Hematopoietic multipotent progenitor cell (in vitro differentiated cells): ENCODE measurements around the gene CCSER1. TPM values are rescaled to one million over a fixed set of nuclear protein-coding genes. Genes with fewer than 3 reads are reported as not detected.
A peak's percentile ranks its signal among the peaks of the same experiment; 100 is the strongest.
"Not testable (repeated sequence)": the region's sequence is repeated elsewhere in the genome, so short reads cannot be mapped to it uniquely, and the experiment has no call there.

Source experiments
- DNase-seq, 3 donors: peaks; one replicate each; pipeline ENCODE4 v3.0.0-alpha.2; 2011 to 2015; ENCODE audit warnings: low read depth in 2 of 3, low spot score in 2 of 3
- total RNA-seq: library from RNA; depleted of rRNA; stranded (reverse); fragments of >200 nt; gene quantifications from one replicate; pipeline ENCODE4 v1.2.3, GENCODE V29; 2012

The CCSER1 gene
- total RNA-seq, 1 donor: 15.3 TPM

GRCh38 chr4:90798948-90799347, 671.8 kb downstream of the CCSER1 start:
- no peak for DNase-seq

GRCh38 chr4:90799895-90800294, 672.7 kb downstream of the CCSER1 start:
- no peak for DNase-seq

GRCh38 chr4:90815569-90815968, 688.4 kb downstream of the CCSER1 start:
- no peak for DNase-seq

- no peak for DNase-seq
These were observed 689.6 kb downstream of the CCSER1 start for GRCh38 chr4:90816754-90817153.

GRCh38 chr4:90824266-90825150, 697.3 kb downstream of the CCSER1 start:
- DNase-seq: no peak

GRCh38 chr4:90825849-90826248, 698.7 kb downstream of the CCSER1 start:
- no peak for DNase-seq

GRCh38 chr4:90833706-90834105, 706.5 kb downstream of the CCSER1 start:
- no peak for DNase-seq

GRCh38 chr4:90837241-90837640, 710.0 kb downstream of the CCSER1 start:
- no peak for DNase-seq

GRCh38 chr4:90838859-90839258, 711.7 kb downstream of the CCSER1 start:
- not testable (repeated sequence) for DNase-seq

GRCh38 chr4:90840291-90840690, 713.1 kb downstream of the CCSER1 start:
- no peak for DNase-seq

GRCh38 chr4:90840828-90841227, 713.6 kb downstream of the CCSER1 start:
- no peak for DNase-seq

GRCh38 chr4:90841676-90842075, 714.5 kb downstream of the CCSER1 start:
- peak in 1 of 3 donors; percentile 0 for DNase-seq

GRCh38 chr4:90842960-90843359, 715.8 kb downstream of the CCSER1 start:
- no peak for DNase-seq

GRCh38 chr4:90844241-90844640, 717.0 kb downstream of the CCSER1 start:
- no peak for DNase-seq

- DNase-seq: peak in 1 of 3 donors; percentile 35
These were observed 718.6 kb downstream of the CCSER1 start for GRCh38 chr4:90845777-90846176.

GRCh38 chr4:90852237-90852636, 725.0 kb downstream of the CCSER1 start:
- DNase-seq: no peak

- DNase-seq: no peak
These were observed 727.9 kb downstream of the CCSER1 start for GRCh38 chr4:90855111-90855510.

- no peak for DNase-seq
These were observed 730.1 kb downstream of the CCSER1 start for GRCh38 chr4:90857081-90857820.

GRCh38 chr4:90875791-90876190, 748.6 kb downstream of the CCSER1 start:
- DNase-seq: no peak

- no peak for DNase-seq
These were observed 749.1 kb downstream of the CCSER1 start for GRCh38 chr4:90876296-90876695.

- peak in 1 of 3 donors; percentile 0 for DNase-seq
These were observed 756.3 kb downstream of the CCSER1 start for GRCh38 chr4:90883519-90883918.

- DNase-seq: no peak
These were observed 761.4 kb downstream of the CCSER1 start for GRCh38 chr4:90888571-90888970.
